Measurements from ENCODE around the gene KLF13. TPM values are rescaled to one million over a fixed set of nuclear protein-coding genes. Genes with fewer than 3 reads are reported as not detected.

The KLF13 gene
- total and polyA plus RNA-seq, 4 donors, result 27.2 to 58.7 (median 33.6) TPM

DNA sequence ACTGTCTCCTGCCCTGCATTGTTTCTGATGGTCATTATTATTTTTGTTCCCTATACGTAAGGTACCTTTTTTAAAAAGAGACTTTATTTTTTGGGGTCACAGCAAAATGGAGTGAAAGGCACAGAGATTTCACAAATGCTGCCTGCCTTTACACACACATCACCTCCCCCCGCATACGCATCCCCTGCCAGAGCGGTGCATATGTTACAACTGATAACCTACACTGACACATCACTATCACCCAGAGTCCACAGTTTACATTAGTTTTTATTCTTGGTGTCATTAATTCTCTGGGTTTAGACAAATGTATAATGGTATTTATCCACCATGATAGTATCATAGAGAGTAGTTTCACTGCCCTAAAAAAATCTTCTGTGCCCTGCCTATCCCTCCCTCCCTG, 43.6 kb upstream of the KLF13 start:
- no peaks in the 10 kb centered on the region for H3K4me1 ChIP-seq (ENCODE audit: control insufficient read depth in 1 of 2, insufficient read depth in 2 of 2, low read length in 2 of 2)
- no peak for ATAC-seq (ENCODE audit: low FRiP score)
- H3K27ac ChIP-seq (ENCODE audit: low read depth in 1 of 2, low read length in 2 of 2), result no peak overlapping the region
- H3K36me3 ChIP-seq (ENCODE audit: control insufficient read depth in 1 of 2, insufficient read depth in 2 of 2, low read length in 1 of 2), result no peaks in the 10 kb centered on the region
- no peaks in the 10 kb centered on the region for H3K27me3 ChIP-seq (ENCODE audit: control insufficient read depth in 1 of 2, insufficient read depth in 2 of 2, low read length in 1 of 2)
- WGBS, 2 donors, result 97% methylated on average over 4 of the region's 4 CpGs
- intact Hi-C loops (cut with DNase I), result no loop called here
- DNase-seq, result no peak
- no peak overlapping the region for H3K4me3 ChIP-seq (ENCODE audit: low read length in 2 of 2)
- H3K9me3 ChIP-seq (ENCODE audit: control insufficient read depth, low read length), result no peaks in the 10 kb centered on the region

DNA sequence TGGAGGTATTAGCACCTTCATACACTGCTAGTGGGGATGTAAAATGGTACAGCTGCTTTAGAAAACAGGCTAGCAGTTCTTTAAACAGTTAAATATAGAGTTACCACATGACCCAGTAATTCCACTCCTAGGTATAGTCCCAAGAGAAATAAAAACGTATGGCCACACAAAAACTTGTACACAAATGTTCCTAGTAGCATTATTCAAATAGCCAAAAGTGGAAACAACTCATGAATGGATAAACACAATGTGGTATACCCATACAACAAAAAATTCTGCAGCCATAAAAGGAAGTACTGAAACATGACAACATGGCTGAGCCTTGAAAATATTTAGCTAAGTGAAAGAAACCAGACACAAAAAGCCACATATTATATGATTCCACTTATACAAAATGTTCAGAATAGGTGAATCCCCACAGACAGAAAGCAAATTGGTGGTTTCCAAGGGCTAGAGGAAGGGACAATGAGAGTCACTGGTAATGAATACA, 40.8 kb upstream of the KLF13 start:
- ATAC-seq (ENCODE audit: low FRiP score), result no peak
- 23% methylated on average over 1 of the region's 1 CpG for WGBS, 2 donors

DNA sequence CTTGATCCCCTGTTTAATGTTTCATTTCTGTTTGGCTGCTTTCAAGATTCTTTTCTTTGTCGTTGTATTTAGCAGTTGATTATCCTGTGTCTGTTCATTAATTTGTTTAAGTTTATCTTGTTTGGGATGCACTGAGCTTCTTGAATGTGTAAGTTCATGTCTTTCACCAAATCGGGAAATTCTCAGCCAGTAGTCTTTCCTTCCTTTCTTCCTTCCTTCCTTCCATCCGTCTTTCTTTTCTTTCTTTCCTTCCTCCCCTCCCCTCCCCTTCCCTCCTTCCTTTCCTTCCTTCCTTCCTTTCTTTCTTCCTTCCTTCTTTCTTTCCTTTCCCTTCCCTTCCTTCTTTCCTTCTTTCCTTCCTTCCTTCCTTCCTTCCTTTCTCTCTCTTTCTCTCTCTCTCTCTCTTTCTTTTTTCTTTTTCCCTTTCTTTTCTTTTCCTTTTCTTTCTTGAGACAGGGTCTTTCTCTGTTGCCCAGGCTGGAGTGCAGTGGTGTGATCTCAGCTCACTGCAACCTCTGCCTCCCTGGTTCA, 35.5 kb upstream of the KLF13 start:
- no peak for DNase-seq
- peaks cover 3% of the 10 kb centered on the region for H3K9me3 ChIP-seq (ENCODE audit: control insufficient read depth, low read length)
- no peaks in the 10 kb centered on the region for H3K27me3 ChIP-seq (ENCODE audit: control insufficient read depth in 1 of 2, insufficient read depth in 2 of 2, low read length in 1 of 2)
- no peaks in the 10 kb centered on the region for H3K36me3 ChIP-seq (ENCODE audit: control insufficient read depth in 1 of 2, insufficient read depth in 2 of 2, low read length in 1 of 2)
- ATAC-seq (ENCODE audit: low FRiP score), result no peak
- no peaks in the 10 kb centered on the region for H3K4me1 ChIP-seq (ENCODE audit: control insufficient read depth in 1 of 2, insufficient read depth in 2 of 2, low read length in 2 of 2)
- 75 to 84% methylated on average over 3 of the region's 3 CpGs for WGBS, 2 donors
- H3K4me3 ChIP-seq (ENCODE audit: low read length in 2 of 2), result no peak overlapping the region
- H3K27ac ChIP-seq (ENCODE audit: low read depth in 1 of 2, low read length in 2 of 2), result no peak overlapping the region
- intact Hi-C loops (cut with DNase I), result no loop called here

More for the DNA sequence above, 40.8 kb upstream of the KLF13 start:
- Histone ChIP-seq H3K36me3 (ENCODE audit: control insufficient read depth in 1 of 2, insufficient read depth in 2 of 2, low read length in 1 of 2) (no peaks in the 10 kb centered on the region), H3K27me3 (ENCODE audit: control insufficient read depth in 1 of 2, insufficient read depth in 2 of 2, low read length in 1 of 2) (no peaks in the 10 kb centered on the region), H3K9me3 (ENCODE audit: control insufficient read depth, low read length) (peaks cover 1% of the 10 kb centered on the region), H3K4me1 (ENCODE audit: control insufficient read depth in 1 of 2, insufficient read depth in 2 of 2, low read length in 2 of 2) (no peaks in the 10 kb centered on the region), H3K27ac (ENCODE audit: low read depth in 1 of 2, low read length in 2 of 2) (no peak overlapping the region), H3K4me3 (ENCODE audit: low read length in 2 of 2) (no peak overlapping the region)
- intact Hi-C loops (cut with DNase I), result no loop called here
- DNase-seq, result no peak

DNA sequence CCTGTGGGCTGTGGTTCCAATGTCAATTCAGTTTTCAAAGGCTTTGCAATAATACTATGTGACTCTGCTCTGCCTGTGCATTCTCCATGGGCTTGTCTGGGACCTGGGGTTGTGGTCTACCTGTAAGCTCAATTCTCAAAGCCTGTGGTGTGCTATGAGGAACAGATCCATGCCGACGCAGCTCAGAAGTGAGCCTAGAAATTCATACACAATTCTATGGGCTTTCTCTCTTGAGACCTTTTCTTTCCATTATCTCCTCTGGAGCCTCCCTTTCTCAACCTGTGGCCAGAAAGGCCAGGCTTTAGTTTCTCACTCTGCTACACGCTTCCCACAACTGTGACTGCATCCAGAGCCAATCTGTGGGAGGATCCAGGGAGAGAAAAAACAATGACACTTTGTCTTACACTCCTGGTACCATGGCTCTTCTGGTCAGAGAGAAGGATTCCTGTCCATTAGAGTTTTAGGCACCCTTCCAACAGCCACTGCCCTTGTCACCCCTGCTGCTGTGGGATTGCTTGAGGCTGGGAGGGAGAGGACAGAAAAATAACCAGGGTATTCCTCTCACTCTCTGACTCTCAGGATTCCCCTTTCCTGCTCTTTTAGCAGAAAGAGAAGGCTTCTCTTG, 34.1 kb upstream of the KLF13 start:
- ATAC-seq (ENCODE audit: low FRiP score) (no peak), DNase-seq (no peak)
- Histone ChIP-seq H3K4me1 (ENCODE audit: control insufficient read depth in 1 of 2, insufficient read depth in 2 of 2, low read length in 2 of 2) (no peaks in the 10 kb centered on the region), H3K27me3 (ENCODE audit: control insufficient read depth in 1 of 2, insufficient read depth in 2 of 2, low read length in 1 of 2) (no peaks in the 10 kb centered on the region), H3K9me3 (ENCODE audit: control insufficient read depth, low read length) (peaks cover 3% of the 10 kb centered on the region), H3K27ac (ENCODE audit: low read depth in 1 of 2, low read length in 2 of 2) (no peak overlapping the region), H3K4me3 (ENCODE audit: low read length in 2 of 2) (no peak overlapping the region), H3K36me3 (ENCODE audit: control insufficient read depth in 1 of 2, insufficient read depth in 2 of 2, low read length in 1 of 2) (no peaks in the 10 kb centered on the region)
- intact Hi-C loops (cut with DNase I), result loop anchor here in 1 of 2 donors (2.0 kb wide), 1 partner anchor 14 kb away; no protein-coding TSS in a partner anchor
- WGBS, 2 donors, result 63 to 92% methylated on average over 3 of the region's 3 CpGs

GRCh38 chr15:31293655-31294054, 33.0 kb upstream of the KLF13 start:
- peaks cover 2% of the 10 kb centered on the region for H3K9me3 ChIP-seq (ENCODE audit: control insufficient read depth, low read length)
- 91 to 94% methylated on average over 3 of the region's 3 CpGs for WGBS, 2 donors
- intact Hi-C loops (cut with DNase I), result loop anchor here in 1 of 2 donors (2.0 kb wide), 1 partner anchor 15 kb away; no protein-coding TSS in a partner anchor
- no peaks in the 10 kb centered on the region for H3K4me1 ChIP-seq (ENCODE audit: control insufficient read depth in 1 of 2, insufficient read depth in 2 of 2, low read length in 2 of 2)
- H3K4me3 ChIP-seq (ENCODE audit: low read length in 2 of 2), result no peak overlapping the region
- DNase-seq (no peak), ATAC-seq (ENCODE audit: low FRiP score) (no peak)
- H3K27ac ChIP-seq (ENCODE audit: low read depth in 1 of 2, low read length in 2 of 2), result no peak overlapping the region
- H3K36me3 ChIP-seq (ENCODE audit: control insufficient read depth in 1 of 2, insufficient read depth in 2 of 2, low read length in 1 of 2), result no peaks in the 10 kb centered on the region
- H3K27me3 ChIP-seq (ENCODE audit: control insufficient read depth in 1 of 2, insufficient read depth in 2 of 2, low read length in 1 of 2), result no peaks in the 10 kb centered on the region

GRCh38 chr15:31294067-31294466, 32.6 kb upstream of the KLF13 start:
- no peak for ATAC-seq (ENCODE audit: low FRiP score)
- WGBS, 2 donors, result 95 to 97% methylated on average over 2 of the region's 2 CpGs

GRCh38 chr15:31295658-31296057, 31.0 kb upstream of the KLF13 start:
- H3K27me3 ChIP-seq (ENCODE audit: control insufficient read depth in 1 of 2, insufficient read depth in 2 of 2, low read length in 1 of 2), result no peaks in the 10 kb centered on the region
- peaks cover 2% of the 10 kb centered on the region for H3K9me3 ChIP-seq (ENCODE audit: control insufficient read depth, low read length)
- intact Hi-C loops (cut with DNase I), result no loop called here
- no peak overlapping the region for H3K4me3 ChIP-seq (ENCODE audit: low read length in 2 of 2)
- 68 to 76% methylated on average over 8 of the region's 8 CpGs for WGBS, 2 donors
- DNase-seq (no peak), ATAC-seq (ENCODE audit: low FRiP score) (no peak)
- H3K27ac ChIP-seq (ENCODE audit: low read depth in 1 of 2, low read length in 2 of 2), result no peak overlapping the region
- no peaks in the 10 kb centered on the region for H3K4me1 ChIP-seq (ENCODE audit: control insufficient read depth in 1 of 2, insufficient read depth in 2 of 2, low read length in 2 of 2)
- no peaks in the 10 kb centered on the region for H3K36me3 ChIP-seq (ENCODE audit: control insufficient read depth in 1 of 2, insufficient read depth in 2 of 2, low read length in 1 of 2)

More at GRCh38 chr15:31294067-31294466, 32.6 kb upstream of the KLF13 start:
- Histone ChIP-seq H3K9me3 (ENCODE audit: control insufficient read depth, low read length) (peaks cover 2% of the 10 kb centered on the region), H3K36me3 (ENCODE audit: control insufficient read depth in 1 of 2, insufficient read depth in 2 of 2, low read length in 1 of 2) (no peaks in the 10 kb centered on the region), H3K4me1 (ENCODE audit: control insufficient read depth in 1 of 2, insufficient read depth in 2 of 2, low read length in 2 of 2) (no peaks in the 10 kb centered on the region), H3K27ac (ENCODE audit: low read depth in 1 of 2, low read length in 2 of 2) (no peak overlapping the region), H3K4me3 (ENCODE audit: low read length in 2 of 2) (no peak overlapping the region), H3K27me3 (ENCODE audit: control insufficient read depth in 1 of 2, insufficient read depth in 2 of 2, low read length in 1 of 2) (no peaks in the 10 kb centered on the region)
- intact Hi-C loops (cut with DNase I), result no loop called here
- DNase-seq, result no peak

DNA sequence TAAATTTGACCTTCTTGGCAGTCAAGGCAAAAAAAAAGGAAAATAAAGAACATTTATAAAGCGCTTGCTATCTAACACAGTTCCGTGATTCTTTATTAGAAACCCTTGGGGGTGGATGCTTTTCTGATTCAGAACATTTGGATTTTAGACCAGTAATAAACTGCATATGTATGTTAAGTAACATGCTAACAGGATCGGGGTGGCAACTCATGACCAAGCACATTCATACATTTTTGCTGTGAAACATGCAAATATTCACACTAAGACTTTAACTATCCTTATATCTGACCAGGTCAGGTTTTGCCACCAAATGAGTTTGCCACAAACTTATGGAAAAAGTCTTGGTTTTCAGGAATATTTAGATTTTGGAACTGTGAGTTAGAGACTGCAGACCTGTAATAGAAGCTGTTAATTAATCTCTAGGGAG, 30.4 kb upstream of the KLF13 start:
- DNase-seq (no peak), ATAC-seq (ENCODE audit: low FRiP score) (no peak)
- no peaks in the 10 kb centered on the region for H3K36me3 ChIP-seq (ENCODE audit: control insufficient read depth in 1 of 2, insufficient read depth in 2 of 2, low read length in 1 of 2)
- no peak overlapping the region for H3K27ac ChIP-seq (ENCODE audit: low read depth in 1 of 2, low read length in 2 of 2)
- 85 to 91% methylated on average over 3 of the region's 3 CpGs for WGBS, 2 donors
- no peaks in the 10 kb centered on the region for H3K27me3 ChIP-seq (ENCODE audit: control insufficient read depth in 1 of 2, insufficient read depth in 2 of 2, low read length in 1 of 2)
- intact Hi-C loops (cut with DNase I), result no loop called here
- H3K4me3 ChIP-seq (ENCODE audit: low read length in 2 of 2), result no peak overlapping the region
- H3K4me1 ChIP-seq (ENCODE audit: control insufficient read depth in 1 of 2, insufficient read depth in 2 of 2, low read length in 2 of 2), result no peaks in the 10 kb centered on the region
- peaks cover 2% of the 10 kb centered on the region for H3K9me3 ChIP-seq (ENCODE audit: control insufficient read depth, low read length)
